Endothelial cell of umbilical vein (primary cell): ENCODE measurements around the gene ATP8A2. TPM values are rescaled to one million over a fixed set of nuclear protein-coding genes. Genes with fewer than 3 reads are reported as not detected.

Experiments used
- BruUV-seq: library from RNA; stranded (reverse); fragments of 400-500 nt; replicated peaks from 2 replicates; lab custom pipeline; 2021; lab: Mats Ljungman, UMichigan
- CTCF ChIA-PET: fragments of 300-600, 350-600 bp; sonication (Branson Sonifier 250); formaldehyde crosslinking; loops from one replicate; lab custom pipeline; 2021; ENCODE audit warnings: antibody characterized with exemption, inconsistent platforms; lab: Charles Lee
- POLR2A ChIA-PET: fragments of 300-600, 350-600 bp; sonication (Branson Sonifier 250); formaldehyde crosslinking; loops from one replicate; lab custom pipeline; 2021; ENCODE audit warnings: antibody characterized with exemption, inconsistent platforms; lab: Charles Lee
- DNase-seq: peaks from one replicate; pipeline ENCODE4 v3.0.0-alpha.2; 2011; ENCODE audit warnings: low read depth, low spot score
- FAIRE-seq: peaks from 2 replicates; lab custom pipeline; 2011; peaks lifted over from hg19 to GRCh38; lab: Jason Lieb, UNC
- H2AFZ ChIP-seq: 2 replicates; pipeline ENCODE4 v1.6.0; 2012; ENCODE audit warnings: low read depth, low read length, control low read depth, inconsistent platforms
- H3K27ac ChIP-seq: 2 replicates; pipeline ENCODE4 v1.5.1; 2011; ENCODE audit warnings: low read depth, mild to moderate bottlenecking, control low read depth, low read length, moderate library complexity; ENCODE audit not compliant: insufficient read depth
- H3K27me3 ChIP-seq, 2 experiments: 2 replicates each; pipeline versions ENCODE4 v1.6.0 to v1.6.1; 2011; ENCODE audit warnings: low read length in 2 of 2, mixed read lengths in 1 of 2; ENCODE audit not compliant: control insufficient read depth in 2 of 2, insufficient read depth in 2 of 2
- H3K36me3 ChIP-seq, 2 experiments: 2 replicates in 1 of 2; 3 replicates in 1 of 2; pipeline ENCODE4 v1.5.1; 2011; ENCODE audit warnings: low read length in 2 of 2, mild to moderate bottlenecking in 1 of 2, moderate library complexity in 1 of 2; ENCODE audit not compliant: control insufficient read depth in 2 of 2, insufficient read depth in 2 of 2; ENCODE audit errors: extremely low read depth in 1 of 2
- H3K4me1 ChIP-seq: 3 replicates; pipeline ENCODE4 v1.5.1; 2011; ENCODE audit warnings: mild to moderate bottlenecking, low read length; ENCODE audit not compliant: control insufficient read depth, insufficient read depth; ENCODE audit errors: extremely low read depth
- H3K4me2 ChIP-seq: 2 replicates; pipeline ENCODE4 v1.6.1; 2011; ENCODE audit warnings: low read length, control low read depth, mixed read lengths; ENCODE audit not compliant: insufficient read depth
- H3K4me3 ChIP-seq, 3 experiments: fragments of 200-600 bp in 1 of 3; sonication (generic), shearing (Covaris generic) in 1 of 3; replicated peaks in 1 of 3; 2 replicates each; pipeline ENCODE4 v1.5.1; 2011 to 2016; ENCODE audit warnings: control low read depth in 3 of 3, low read length in 3 of 3, mild to moderate bottlenecking in 2 of 3, inconsistent platforms in 1 of 3, low read depth in 1 of 3, moderate library complexity in 1 of 3; ENCODE audit not compliant: insufficient read depth in 1 of 3
- H3K79me2 ChIP-seq: 2 replicates; pipeline ENCODE4 v1.6.0; 2012; ENCODE audit warnings: low read length, inconsistent platforms; ENCODE audit not compliant: control insufficient read depth, insufficient read depth
- H3K9ac ChIP-seq: replicated peaks from 2 replicates; pipeline ENCODE3; 2011; ENCODE audit warnings: low read length, control low read depth; ENCODE audit not compliant: insufficient read depth; ENCODE audit errors: extremely low read depth
- H3K9me1 ChIP-seq: replicated peaks from 3 replicates; pipeline ENCODE4 v1.6.0; 2011; ENCODE audit warnings: mild to moderate bottlenecking, low read length; ENCODE audit not compliant: control insufficient read depth, insufficient read depth; ENCODE audit errors: extremely low read depth
- H3K9me3 ChIP-seq: replicated peaks from 2 replicates; pipeline ENCODE4 v1.5.1; 2012; ENCODE audit warnings: low read length, inconsistent platforms; ENCODE audit not compliant: control insufficient read depth, insufficient read depth
- H4K20me1 ChIP-seq: replicated peaks from 2 replicates; pipeline ENCODE3; 2011; ENCODE audit warnings: mild to moderate bottlenecking, low read length; ENCODE audit not compliant: control insufficient read depth, insufficient read depth; ENCODE audit errors: extremely low read depth
- EZH2 ChIP-seq: IDR thresholded peaks from 2 replicates; pipeline ENCODE4 v1.6.1; 2012; ENCODE audit warnings: borderline replicate concordance, low read depth, mild to moderate bottlenecking, moderate library complexity, low read length, inconsistent platforms; ENCODE audit not compliant: severe bottlenecking
- FOS ChIP-seq: IDR thresholded peaks from 2 replicates; pipeline ENCODE4 v1.6.1; 2011; ENCODE audit warnings: mild to moderate bottlenecking, low read length, moderate library complexity, borderline replicate concordance; ENCODE audit not compliant: insufficient read depth
- GATA2 ChIP-seq: IDR thresholded peaks from 2 replicates; pipeline ENCODE4 v1.7.0; 2011; ENCODE audit warnings: low read depth, mild to moderate bottlenecking, moderate library complexity, mixed read lengths, low read length; ENCODE audit not compliant: insufficient read length, insufficient read depth
- JUN ChIP-seq: IDR thresholded peaks from 2 replicates; pipeline ENCODE4 v1.6.1; 2011; ENCODE audit warnings: borderline replicate concordance, low read depth; ENCODE audit not compliant: insufficient read length, insufficient read depth
- MYC ChIP-seq: IDR thresholded peaks from one replicate; pipeline ENCODE4 v1.6.1; 2011; ENCODE audit warnings: mild to moderate bottlenecking, low read depth, low read length
- POLR2AphosphoS5 ChIP-seq: IDR thresholded peaks from 2 replicates; pipeline ENCODE4 v1.6.1; 2012; ENCODE audit warnings: low read depth, mild to moderate bottlenecking, control low read depth, low read length, moderate library complexity; ENCODE audit not compliant: insufficient read depth
- dilution Hi-C: fragments of 300-500 bp; cut with MboI; formaldehyde crosslinking; loops from one replicate; pipeline ENCODE4 v1.15.0; 2019; ENCODE audit warnings: low sequenced_read_pairs; ENCODE audit not compliant: extremely low pct_ligation_motif_present
- intact Hi-C: fragments of 100-400 bp; cut with micrococcal nuclease; formaldehyde crosslinking; loops from one replicate; pipeline ENCODE4 v1.10.0; 2022
- polyA plus RNA-seq, 4 experiments: library from polyadenylated mRNA; depleted of rRNA in 3 of 4; stranded (reverse) in 3 of 4; unstranded in 1 of 4; fragments of >200 nt; gene quantifications; 2 replicates each; pipeline versions ENCODE4 v1.2.1 to v1.2.3, GENCODE V29; 2011 to 2012; ENCODE audit warnings: missing spikeins in 1 of 4
- total RNA-seq: library from RNA; stranded (reverse); gene quantifications from 2 replicates; pipeline ENCODE4 v1.2.3, GENCODE V29; 2021
- TF ChIP-seq, protein P1 (sequence below), 2 donors: IDR thresholded peaks; 1 replicate in 1 of 2; 2 replicates in 1 of 2; pipeline ENCODE4 v1.5.1; 2011; ENCODE audit warnings: low read length in 2 of 2, mild to moderate bottlenecking in 2 of 2, moderate library complexity in 2 of 2, control low read depth in 1 of 2, inconsistent platforms in 1 of 2, low read depth in 1 of 2; ENCODE audit not compliant: insufficient read depth in 1 of 2; ENCODE audit errors: extremely low read depth in 1 of 2
- TF ChIP-seq, protein P2 (sequence below): IDR thresholded peaks from 2 replicates; pipeline ENCODE4 v1.6.1; 2011; ENCODE audit not compliant: insufficient read depth, insufficient read length

The ATP8A2 gene
- total and polyA plus RNA-seq, 2 donors (not counting 3 experiments of a cell fraction or from before 2014, with no cell fraction given): 0.11 to 0.49 TPM

DNA sequence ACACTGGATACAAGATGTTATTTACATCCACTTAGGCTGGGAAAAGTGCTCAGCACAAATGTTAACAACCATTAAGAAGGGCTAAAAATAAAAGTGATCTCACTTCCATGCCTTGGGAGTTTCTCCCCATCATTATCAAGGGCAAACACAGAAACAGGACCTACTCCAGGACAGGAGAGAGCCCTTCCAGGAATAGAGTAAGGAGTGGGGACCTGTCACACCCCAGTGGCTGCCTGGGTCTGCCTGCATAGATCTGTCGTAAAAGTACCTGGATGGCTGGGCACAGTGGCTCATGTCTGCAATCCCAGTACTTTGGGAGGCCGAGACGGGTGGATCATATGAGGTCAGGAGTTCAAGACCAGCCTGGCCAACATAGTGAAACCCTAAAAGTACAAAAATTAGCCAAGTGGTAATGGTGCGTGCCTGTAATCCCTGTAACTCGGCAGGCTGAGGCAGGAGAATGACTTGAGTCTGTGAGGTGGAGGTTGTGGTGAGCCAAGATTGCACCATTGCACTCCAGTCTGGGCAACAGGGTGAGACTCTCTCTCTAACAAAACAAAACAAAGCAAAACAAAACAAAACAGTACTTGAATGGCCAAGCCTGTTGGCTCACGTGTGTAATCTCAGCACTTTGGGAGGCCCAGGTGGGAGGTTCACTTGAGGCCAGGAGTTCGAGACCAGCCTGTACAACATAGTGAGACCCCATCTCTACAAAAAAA, 5.6 kb downstream of the ATP8A2 start:
- Histone ChIP-seq H4K20me1 (no peaks in the 10 kb centered on the region), H2AFZ (no peak overlapping the region), H3K36me3 (no peaks in the 10 kb centered on the region), H3K9ac (no peak overlapping the region), H3K4me2 (no peak overlapping the region), H3K27me3 (peaks cover 30 to 34% of the 10 kb centered on the region in 2 experiments), H3K9me1 (no peaks in the 10 kb centered on the region), H3K4me1 (peaks cover under 1% of the 10 kb centered on the region), H3K79me2 (no peaks in the 10 kb centered on the region), H3K27ac (no peak overlapping the region), H3K9me3 (no peaks in the 10 kb centered on the region), H3K4me3 (no peak overlapping the region)
- CTCF ChIA-PET: interaction anchor here (1.3 to 4.6 kb wide), 6 partner anchors 8 to 293 kb away, joined by 5 to 59 read pairs (median 14); no protein-coding TSS in a partner anchor
- dilution Hi-C loops (no loop called here), intact Hi-C loops (no loop called here)
- no peak for FAIRE-seq
- no TSS peak for BruUV-seq
- TF ChIP-seq GATA2 (no peak), MYC (no peak), FOS (no peak)
- POLR2A ChIA-PET: no interaction called here
- no peak for DNase-seq

DNA sequence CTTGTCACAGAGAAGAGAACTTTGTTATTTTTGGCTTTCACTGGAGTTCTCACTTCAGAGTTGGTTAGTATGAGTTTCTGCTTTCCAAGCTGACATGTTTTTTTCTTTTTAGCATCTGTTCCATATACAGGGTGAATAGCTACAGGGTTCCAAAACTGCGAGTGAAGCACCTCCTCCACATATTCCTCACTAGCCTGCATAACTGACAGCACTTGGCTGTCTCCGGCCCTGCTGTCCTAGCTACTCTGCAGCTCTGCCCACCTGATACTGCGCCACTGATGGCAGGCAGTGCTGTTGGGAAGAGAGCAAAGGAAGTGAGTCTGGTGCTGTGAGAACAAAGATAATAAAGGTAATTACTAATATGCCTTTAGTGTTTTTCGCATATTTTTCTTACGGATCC, 6.8 kb downstream of the ATP8A2 start:
- Histone ChIP-seq H3K4me2 (no peak overlapping the region), H3K79me2 (no peaks in the 10 kb centered on the region), H2AFZ (no peak overlapping the region), H3K36me3 (no peaks in the 10 kb centered on the region), H3K9me3 (no peaks in the 10 kb centered on the region), H4K20me1 (no peaks in the 10 kb centered on the region), H3K4me3 (no peak overlapping the region), H3K4me1 (no peaks in the 10 kb centered on the region), H3K27ac (no peak overlapping the region), H3K27me3 (peaks cover 19 to 23% of the 10 kb centered on the region in 2 experiments), H3K9me1 (no peaks in the 10 kb centered on the region), H3K9ac (no peak overlapping the region)
- FAIRE-seq: no peak
- TF ChIP-seq, protein P1, sequence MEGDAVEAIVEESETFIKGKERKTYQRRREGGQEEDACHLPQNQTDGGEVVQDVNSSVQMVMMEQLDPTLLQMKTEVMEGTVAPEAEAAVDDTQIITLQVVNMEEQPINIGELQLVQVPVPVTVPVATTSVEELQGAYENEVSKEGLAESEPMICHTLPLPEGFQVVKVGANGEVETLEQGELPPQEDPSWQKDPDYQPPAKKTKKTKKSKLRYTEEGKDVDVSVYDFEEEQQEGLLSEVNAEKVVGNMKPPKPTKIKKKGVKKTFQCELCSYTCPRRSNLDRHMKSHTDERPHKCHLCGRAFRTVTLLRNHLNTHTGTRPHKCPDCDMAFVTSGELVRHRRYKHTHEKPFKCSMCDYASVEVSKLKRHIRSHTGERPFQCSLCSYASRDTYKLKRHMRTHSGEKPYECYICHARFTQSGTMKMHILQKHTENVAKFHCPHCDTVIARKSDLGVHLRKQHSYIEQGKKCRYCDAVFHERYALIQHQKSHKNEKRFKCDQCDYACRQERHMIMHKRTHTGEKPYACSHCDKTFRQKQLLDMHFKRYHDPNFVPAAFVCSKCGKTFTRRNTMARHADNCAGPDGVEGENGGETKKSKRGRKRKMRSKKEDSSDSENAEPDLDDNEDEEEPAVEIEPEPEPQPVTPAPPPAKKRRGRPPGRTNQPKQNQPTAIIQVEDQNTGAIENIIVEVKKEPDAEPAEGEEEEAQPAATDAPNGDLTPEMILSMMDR (IDR thresholded peaks at IDR 0.05; ENCODE audit: extremely low read depth in 1 of 2, insufficient read depth in 1 of 2, low read depth in 1 of 2, low read length in 2 of 2): no peak
- TF ChIP-seq JUN: no peak
- no peak for TF ChIP-seq FOS
- no peak for TF ChIP-seq GATA2
- no peak for TF ChIP-seq EZH2
- TF ChIP-seq POLR2AphosphoS5: no peak
- TF ChIP-seq, protein P2, sequence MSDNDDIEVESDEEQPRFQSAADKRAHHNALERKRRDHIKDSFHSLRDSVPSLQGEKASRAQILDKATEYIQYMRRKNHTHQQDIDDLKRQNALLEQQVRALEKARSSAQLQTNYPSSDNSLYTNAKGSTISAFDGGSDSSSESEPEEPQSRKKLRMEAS: no peak
- ChIA-PET CTCF (interaction anchor here (0.7 kb wide), 1 partner anchor 9 kb away, joined by 3 read pairs; no protein-coding TSS in a partner anchor), POLR2A (no interaction called here)
- dilution Hi-C loops: no loop called here
- BruUV-seq: no TSS peak
- intact Hi-C loops: no loop called here
- no peak for DNase-seq
